ENCODE results near the gene KCNH1. TPM values are rescaled to one million over a fixed set of nuclear protein-coding genes. Genes with fewer than 3 reads are reported as not detected.

Gene KCNH1, protein sequence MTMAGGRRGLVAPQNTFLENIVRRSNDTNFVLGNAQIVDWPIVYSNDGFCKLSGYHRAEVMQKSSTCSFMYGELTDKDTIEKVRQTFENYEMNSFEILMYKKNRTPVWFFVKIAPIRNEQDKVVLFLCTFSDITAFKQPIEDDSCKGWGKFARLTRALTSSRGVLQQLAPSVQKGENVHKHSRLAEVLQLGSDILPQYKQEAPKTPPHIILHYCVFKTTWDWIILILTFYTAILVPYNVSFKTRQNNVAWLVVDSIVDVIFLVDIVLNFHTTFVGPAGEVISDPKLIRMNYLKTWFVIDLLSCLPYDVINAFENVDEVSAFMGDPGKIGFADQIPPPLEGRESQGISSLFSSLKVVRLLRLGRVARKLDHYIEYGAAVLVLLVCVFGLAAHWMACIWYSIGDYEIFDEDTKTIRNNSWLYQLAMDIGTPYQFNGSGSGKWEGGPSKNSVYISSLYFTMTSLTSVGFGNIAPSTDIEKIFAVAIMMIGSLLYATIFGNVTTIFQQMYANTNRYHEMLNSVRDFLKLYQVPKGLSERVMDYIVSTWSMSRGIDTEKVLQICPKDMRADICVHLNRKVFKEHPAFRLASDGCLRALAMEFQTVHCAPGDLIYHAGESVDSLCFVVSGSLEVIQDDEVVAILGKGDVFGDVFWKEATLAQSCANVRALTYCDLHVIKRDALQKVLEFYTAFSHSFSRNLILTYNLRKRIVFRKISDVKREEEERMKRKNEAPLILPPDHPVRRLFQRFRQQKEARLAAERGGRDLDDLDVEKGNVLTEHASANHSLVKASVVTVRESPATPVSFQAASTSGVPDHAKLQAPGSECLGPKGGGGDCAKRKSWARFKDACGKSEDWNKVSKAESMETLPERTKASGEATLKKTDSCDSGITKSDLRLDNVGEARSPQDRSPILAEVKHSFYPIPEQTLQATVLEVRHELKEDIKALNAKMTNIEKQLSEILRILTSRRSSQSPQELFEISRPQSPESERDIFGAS
- 0.06 TPM for polyA plus RNA-seq (2013, experiment 1 of 2)
- polyA plus RNA-seq (2013, experiment 2 of 2) = 0.08 TPM

DNA sequence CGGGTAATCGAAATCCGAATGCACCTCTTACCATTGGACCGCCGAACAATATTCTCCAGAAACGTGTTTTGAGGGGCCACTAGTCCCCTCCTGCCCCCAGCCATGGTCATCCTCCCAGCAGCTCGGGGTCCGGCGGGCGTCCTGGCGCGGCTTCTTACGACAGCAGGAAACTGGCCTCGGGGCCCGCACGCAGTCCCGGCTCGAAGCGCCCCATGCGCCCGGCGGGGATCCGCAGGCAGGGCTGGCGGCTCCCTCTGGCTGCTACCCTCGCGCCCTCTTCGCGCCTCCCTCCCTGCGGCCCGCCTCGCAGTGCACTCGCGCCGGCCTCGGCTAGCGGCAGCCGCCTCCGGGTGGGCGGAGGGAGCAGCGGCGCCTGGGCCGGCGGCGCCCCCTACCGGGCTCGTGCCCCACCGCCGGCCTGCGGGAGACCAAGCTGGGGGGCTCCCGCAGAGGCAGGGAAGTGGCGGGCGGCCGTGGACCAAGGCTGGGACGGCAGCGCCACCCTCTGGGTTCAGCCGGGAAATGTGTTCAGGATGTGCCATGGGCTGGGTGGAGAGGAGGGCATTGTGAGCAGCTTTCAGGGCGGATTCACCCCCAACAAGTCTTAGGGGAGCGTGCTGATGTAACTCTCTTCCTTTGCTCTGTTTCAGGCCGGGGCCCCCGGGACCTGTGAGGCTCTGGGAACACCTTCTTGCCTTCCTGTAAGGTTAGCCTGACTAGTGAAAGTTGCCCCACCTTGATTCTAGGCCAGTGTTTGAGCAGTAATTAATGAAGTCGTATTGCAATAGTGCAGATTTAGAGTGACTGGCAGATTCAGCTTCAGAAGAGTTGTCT is at the start of gene KCNH1:
KCNH1 (minus strand) TSS at position 313 of the 834 bp plus-strand sequence; CDS start at position 110, 203 bp downstream.
- Histone ChIP-seq H3K4me2 (ENCODE audit: low read length) (peak within 1 kb of the TSS; percentile 68), H3K27ac (ENCODE audit: low read depth, low read length) (no peak within 1 kb of the TSS), H2AK5ac (ENCODE audit: low read length) (no peak within 1 kb of the TSS), H3K79me2 (ENCODE audit: control insufficient read depth, insufficient read depth, low read length) (no peaks in the 10 kb centered on the region), H4K8ac (ENCODE audit: low read depth, low read length) (no peak within 1 kb of the TSS), H3K27me3 (ENCODE audit: insufficient read depth, low read length, poor library complexity) (peaks cover 11% of the 10 kb centered on the region), H3K4me3 (ENCODE audit: low read length) (peak within 1 kb of the TSS; percentile 21), H2BK15ac (replicated peaks; ENCODE audit: low read depth) (no peak within 1 kb of the TSS), H3K56ac (ENCODE audit: low read length) (peak within 1 kb of the TSS; percentile 73), H4K5ac (ENCODE audit: low read length) (no peak within 1 kb of the TSS), H3K36me3 (ENCODE audit: control insufficient read depth, insufficient read depth, low read length) (no peaks in the 10 kb centered on the region), H3K4ac (ENCODE audit: low read depth, low read length) (peak within 1 kb of the TSS; percentile 42), H3K9ac (ENCODE audit: low read length) (peak within 1 kb of the TSS; percentile 53), H3K79me1 (ENCODE audit: low read length) (no peaks in the 10 kb centered on the region), H3K18ac (ENCODE audit: low read length) (no peak within 1 kb of the TSS), H2BK5ac (ENCODE audit: low read length) (no peak within 1 kb of the TSS), H3K4me1 (ENCODE audit: control insufficient read depth, low read depth, low read length) (no peaks in the 10 kb centered on the region), H3K23ac (ENCODE audit: low read length) (no peak within 1 kb of the TSS), H2BK120ac (ENCODE audit: low read depth, low read length) (no peak within 1 kb of the TSS)
- no CpG with 5 or more reads among the region's 61 CpGs for WGBS (ENCODE audit: extremely low coverage, insufficient coverage, low lambda C conversion rate)
- DNase-seq = peak; percentile 92

DNA sequence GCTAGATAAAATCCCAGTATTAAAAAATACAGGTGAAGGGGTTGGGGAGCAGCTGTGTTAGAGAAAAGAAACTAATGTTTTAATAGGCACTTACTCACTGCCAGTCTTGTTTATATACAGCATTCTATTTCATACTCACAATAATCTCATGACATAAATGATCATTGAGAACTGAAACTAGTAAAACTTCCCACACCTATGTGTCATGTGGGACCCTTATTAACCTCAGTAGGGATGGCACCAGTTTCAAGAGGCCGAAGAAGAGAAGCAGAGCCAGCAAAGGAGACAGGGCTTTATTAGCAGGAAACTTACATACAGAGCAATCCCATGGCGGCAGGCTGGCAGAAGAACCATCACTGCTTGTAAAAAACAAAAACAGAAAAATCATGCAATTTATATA is 48.8 kb upstream of the KCNH1 start:
- Histone ChIP-seq H2AK5ac (ENCODE audit: low read length) (no peak overlapping the region), H3K56ac (ENCODE audit: low read length) (no peak overlapping the region), H3K79me2 (ENCODE audit: control insufficient read depth, insufficient read depth, low read length) (no peaks in the 10 kb centered on the region), H3K18ac (ENCODE audit: low read length) (no peak overlapping the region), H3K4me2 (ENCODE audit: low read length) (no peak overlapping the region), H3K79me1 (ENCODE audit: low read length) (no peaks in the 10 kb centered on the region), H2BK5ac (ENCODE audit: low read length) (no peak overlapping the region), H4K5ac (ENCODE audit: low read length) (no peak overlapping the region), H2BK15ac (replicated peaks; ENCODE audit: low read depth) (no peak overlapping the region), H3K27ac (ENCODE audit: low read depth, low read length) (no peak overlapping the region), H3K4me1 (ENCODE audit: control insufficient read depth, low read depth, low read length) (no peaks in the 10 kb centered on the region), H4K8ac (ENCODE audit: low read depth, low read length) (no peak overlapping the region), H3K27me3 (ENCODE audit: insufficient read depth, low read length, poor library complexity) (no peaks in the 10 kb centered on the region), H3K36me3 (ENCODE audit: control insufficient read depth, insufficient read depth, low read length) (no peaks in the 10 kb centered on the region), H3K4me3 (ENCODE audit: low read length) (no peak overlapping the region), H3K9ac (ENCODE audit: low read length) (no peak overlapping the region), H3K4ac (ENCODE audit: low read depth, low read length) (no peak overlapping the region), H3K23ac (ENCODE audit: low read length) (no peak overlapping the region), H2BK120ac (ENCODE audit: low read depth, low read length) (no peak overlapping the region)
- WGBS (ENCODE audit: extremely low coverage, insufficient coverage, low lambda C conversion rate) = no CpG with 5 or more reads among the region's 2 CpGs
- DNase-seq = no peak

DNA sequence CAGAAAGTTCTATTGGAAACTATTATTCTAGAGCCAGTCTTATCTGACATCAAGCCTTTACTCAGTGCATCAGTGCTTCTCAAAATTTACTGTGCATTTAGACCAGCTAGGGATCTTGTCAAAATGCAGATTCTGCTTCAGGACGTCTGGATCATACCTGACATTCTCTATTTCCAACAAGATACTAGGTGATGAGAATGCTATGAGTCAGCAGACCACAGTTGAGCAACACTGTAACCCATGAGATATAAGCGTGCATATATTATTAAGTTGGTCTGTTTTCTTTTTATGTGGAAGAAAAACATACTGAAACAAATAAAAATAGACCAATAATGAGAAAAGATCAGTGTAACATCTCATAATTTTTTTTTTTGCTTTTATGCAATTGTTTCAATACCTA is 40.4 kb upstream of the KCNH1 start:
- H2BK15ac ChIP-seq (replicated peaks; ENCODE audit: low read depth) = no peak overlapping the region
- no CpG with 5 or more reads among the region's 2 CpGs for WGBS (ENCODE audit: extremely low coverage, insufficient coverage, low lambda C conversion rate)

DNA sequence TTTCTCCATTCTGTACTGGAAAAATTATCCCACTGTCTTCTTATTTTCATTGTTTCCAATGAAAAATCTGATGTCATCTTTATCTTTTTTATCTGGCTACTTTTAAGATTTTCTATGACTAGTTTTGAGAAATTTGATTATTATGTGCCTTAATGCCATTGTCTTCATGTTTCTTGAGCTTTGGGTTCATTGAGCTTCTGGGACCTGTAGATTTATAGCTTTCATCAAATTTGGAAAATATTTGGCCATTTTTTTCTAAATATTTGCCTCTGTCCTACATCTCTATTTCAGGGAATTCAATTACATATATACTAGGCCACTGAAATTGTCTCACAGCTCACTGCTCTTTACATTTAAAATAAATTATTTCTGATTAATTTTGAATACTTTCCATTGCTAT is 38.7 kb upstream of the KCNH1 start:
- Histone ChIP-seq H3K79me2 (ENCODE audit: control insufficient read depth, insufficient read depth, low read length) (no peaks in the 10 kb centered on the region), H3K4ac (ENCODE audit: low read depth, low read length) (no peak overlapping the region), H4K8ac (ENCODE audit: low read depth, low read length) (no peak overlapping the region), H2BK15ac (replicated peaks; ENCODE audit: low read depth) (no peak overlapping the region), H2BK120ac (ENCODE audit: low read depth, low read length) (no peak overlapping the region), H3K36me3 (ENCODE audit: control insufficient read depth, insufficient read depth, low read length) (no peaks in the 10 kb centered on the region), H3K4me2 (ENCODE audit: low read length) (no peak overlapping the region), H4K5ac (ENCODE audit: low read length) (no peak overlapping the region), H2BK5ac (ENCODE audit: low read length) (no peak overlapping the region), H3K79me1 (ENCODE audit: low read length) (no peaks in the 10 kb centered on the region), H2AK5ac (ENCODE audit: low read length) (no peak overlapping the region), H3K4me3 (ENCODE audit: low read length) (no peak overlapping the region), H3K27ac (ENCODE audit: low read depth, low read length) (no peak overlapping the region), H3K27me3 (ENCODE audit: insufficient read depth, low read length, poor library complexity) (no peaks in the 10 kb centered on the region), H3K18ac (ENCODE audit: low read length) (no peak overlapping the region), H3K9ac (ENCODE audit: low read length) (no peak overlapping the region), H3K56ac (ENCODE audit: low read length) (no peak overlapping the region), H3K23ac (ENCODE audit: low read length) (no peak overlapping the region), H3K4me1 (ENCODE audit: control insufficient read depth, low read depth, low read length) (no peaks in the 10 kb centered on the region)
- no peak for DNase-seq

More for the DNA sequence above, 40.4 kb upstream of the KCNH1 start:
- Histone ChIP-seq H3K4me2 (ENCODE audit: low read length) (no peak overlapping the region), H2AK5ac (ENCODE audit: low read length) (no peak overlapping the region), H3K36me3 (ENCODE audit: control insufficient read depth, insufficient read depth, low read length) (no peaks in the 10 kb centered on the region), H3K4me1 (ENCODE audit: control insufficient read depth, low read depth, low read length) (no peaks in the 10 kb centered on the region), H2BK5ac (ENCODE audit: low read length) (no peak overlapping the region), H3K79me1 (ENCODE audit: low read length) (no peaks in the 10 kb centered on the region), H4K8ac (ENCODE audit: low read depth, low read length) (no peak overlapping the region), H3K27me3 (ENCODE audit: insufficient read depth, low read length, poor library complexity) (no peaks in the 10 kb centered on the region), H4K5ac (ENCODE audit: low read length) (no peak overlapping the region), H3K79me2 (ENCODE audit: control insufficient read depth, insufficient read depth, low read length) (no peaks in the 10 kb centered on the region), H3K18ac (ENCODE audit: low read length) (no peak overlapping the region), H2BK120ac (ENCODE audit: low read depth, low read length) (no peak overlapping the region), H3K4me3 (ENCODE audit: low read length) (no peak overlapping the region), H3K23ac (ENCODE audit: low read length) (no peak overlapping the region), H3K27ac (ENCODE audit: low read depth, low read length) (no peak overlapping the region), H3K56ac (ENCODE audit: low read length) (no peak overlapping the region), H3K9ac (ENCODE audit: low read length) (no peak overlapping the region), H3K4ac (ENCODE audit: low read depth, low read length) (no peak overlapping the region)
- DNase-seq = no peak

DNA sequence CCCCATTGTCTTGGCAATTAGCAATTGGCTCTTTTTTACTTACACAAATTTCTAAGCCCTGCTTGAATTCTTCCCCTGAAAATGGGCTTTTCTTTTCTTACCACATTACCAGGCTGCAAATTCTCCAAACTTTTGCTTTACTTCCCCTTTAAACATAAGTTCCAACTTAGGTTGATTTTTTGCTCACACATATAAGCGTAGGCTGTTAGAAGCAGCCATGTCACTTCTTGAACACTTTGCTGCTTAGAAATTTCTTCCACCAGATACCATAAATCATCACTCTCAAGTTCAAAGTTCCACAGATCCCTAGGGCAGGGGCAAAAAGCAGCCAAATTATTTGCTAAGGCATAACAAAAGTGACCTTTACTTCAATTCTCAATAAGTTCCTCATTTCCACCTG is 35.4 kb upstream of the KCNH1 start:
- Histone ChIP-seq H2BK15ac (replicated peaks; ENCODE audit: low read depth) (no peak overlapping the region), H4K5ac (ENCODE audit: low read length) (no peak overlapping the region), H3K56ac (ENCODE audit: low read length) (no peak overlapping the region), H3K23ac (ENCODE audit: low read length) (no peak overlapping the region), H3K4me2 (ENCODE audit: low read length) (no peak overlapping the region), H3K79me2 (ENCODE audit: control insufficient read depth, insufficient read depth, low read length) (no peaks in the 10 kb centered on the region), H3K4me1 (ENCODE audit: control insufficient read depth, low read depth, low read length) (no peaks in the 10 kb centered on the region), H3K27ac (ENCODE audit: low read depth, low read length) (no peak overlapping the region), H3K4ac (ENCODE audit: low read depth, low read length) (no peak overlapping the region), H3K4me3 (ENCODE audit: low read length) (no peak overlapping the region), H3K9ac (ENCODE audit: low read length) (no peak overlapping the region), H2BK120ac (ENCODE audit: low read depth, low read length) (no peak overlapping the region), H4K8ac (ENCODE audit: low read depth, low read length) (no peak overlapping the region), H3K27me3 (ENCODE audit: insufficient read depth, low read length, poor library complexity) (no peaks in the 10 kb centered on the region), H2AK5ac (ENCODE audit: low read length) (no peak overlapping the region), H2BK5ac (ENCODE audit: low read length) (no peak overlapping the region), H3K18ac (ENCODE audit: low read length) (no peak overlapping the region), H3K79me1 (ENCODE audit: low read length) (no peaks in the 10 kb centered on the region), H3K36me3 (ENCODE audit: control insufficient read depth, insufficient read depth, low read length) (no peaks in the 10 kb centered on the region)
- no CpG with 5 or more reads among the region's 1 CpG for WGBS (ENCODE audit: extremely low coverage, insufficient coverage, low lambda C conversion rate)
- no peak for DNase-seq

Data from mesendoderm (in vitro differentiated cells).